ENCODE results near the gene FAM9C.
"Not testable (repeated sequence)": the region's sequence is repeated elsewhere in the genome, so short reads cannot be mapped to it uniquely, and the experiment has no call there.

Gene FAM9C

GRCh38 chrX:13087322-13088155 is 43.1 kb upstream of the FAM9C start (continued):
- TF ChIP-seq ZSCAN5A (tag by site-specific recombination; IDR thresholded peaks at IDR 0.05): no peak
- TF ChIP-seq ZNF664 (tag by site-specific recombination; IDR thresholded peaks at IDR 0.05): no peak

- H3K9me3 ChIP-seq (ENCODE audit: control insufficient read depth, insufficient read depth, low read depth, low read length); H3K27ac ChIP-seq (ENCODE audit: extremely low read depth, low read depth, low read length); H3K4me3 ChIP-seq (ENCODE audit: low read depth, low read length); H3K4me1 ChIP-seq (ENCODE audit: control insufficient read depth, insufficient read depth, low read length); H3K36me3 ChIP-seq (ENCODE audit: control insufficient read depth in 2 of 2, insufficient read depth in 1 of 2, low read length in 2 of 2): not testable (repeated sequence)
- ChIA-PET POLR2A (interaction anchor here (1.5 kb wide), 1 partner anchor 10 kb away, joined by 3 read pairs; no protein-coding TSS in a partner anchor), CTCF (interaction anchor here (0.7 to 1.6 kb wide), 4 partner anchors 28 to 140 kb away, joined by 3 to 7 read pairs (median 4); no protein-coding TSS in a partner anchor)
Measured at GRCh38 chrX:13086793-13087321, 42.4 kb upstream of the FAM9C start.

- POLR2A ChIA-PET: no interaction called here
- no peaks in the 10 kb centered on the region for H3K36me3 ChIP-seq (ENCODE audit: control insufficient read depth in 2 of 2, insufficient read depth in 1 of 2, low read length in 2 of 2)
- TF ChIP-seq ZFP69B (tag by site-specific recombination; IDR thresholded peaks at IDR 0.05) (no peak), ZNF2 (tag by site-specific recombination; IDR thresholded peaks at IDR 0.05) (no peak), ZNF791 (tag by site-specific recombination; IDR thresholded peaks at IDR 0.05) (no peak), ZNF426 (tag by site-specific recombination; IDR thresholded peaks at IDR 0.05) (no peak), ZNF707 (tag by site-specific recombination; IDR thresholded peaks at IDR 0.05) (no peak)
- H3K4me3 ChIP-seq (ENCODE audit: low read depth, low read length): no peak overlapping the region
- peaks cover 4% of the 10 kb centered on the region; the same call in 1 of the 2 replicates for H3K4me1 ChIP-seq (ENCODE audit: control insufficient read depth, insufficient read depth, low read length)
- no peak overlapping the region for H3K27ac ChIP-seq (ENCODE audit: extremely low read depth, low read depth, low read length)
- H3K9me3 ChIP-seq (ENCODE audit: control insufficient read depth, insufficient read depth, low read depth, low read length): no peaks in the 10 kb centered on the region
- CTCF ChIA-PET: interaction anchor here (0.6 kb wide), 2 partner anchors 11 to 968 kb away, joined by 3 read pairs; no protein-coding TSS in a partner anchor
Measured at GRCh38 chrX:13086076-13086475, 41.7 kb upstream of the FAM9C start.

- Histone ChIP-seq H3K4me1 (ENCODE audit: control insufficient read depth, insufficient read depth, low read length) (peaks cover 2% of the 10 kb centered on the region; the same call in 1 of the 2 replicates), H3K36me3 (ENCODE audit: control insufficient read depth in 2 of 2, insufficient read depth in 1 of 2, low read length in 2 of 2) (no peaks in the 10 kb centered on the region), H3K9me3 (ENCODE audit: control insufficient read depth, insufficient read depth, low read depth, low read length) (no peaks in the 10 kb centered on the region), H3K4me3 (ENCODE audit: low read depth, low read length) (no peak overlapping the region), H3K27ac (ENCODE audit: extremely low read depth, low read depth, low read length) (no peak overlapping the region)
- CTCF ChIA-PET: interaction anchor here (0.6 kb wide), 2 partner anchors 10 to 967 kb away, joined by 3 read pairs; no protein-coding TSS in a partner anchor
- POLR2A ChIA-PET: no interaction called here
- TF ChIP-seq ZNF274 (IDR thresholded peaks at IDR 0.05; ENCODE audit: low read length) (no peak), ZNF274 (tag by site-specific recombination; IDR thresholded peaks at IDR 0.05; ENCODE audit: borderline replicate concordance) (no peak), SETDB1 (IDR thresholded peaks at IDR 0.05; ENCODE audit: insufficient read length, low read length) (no peak), ZNF654 (tag by site-specific recombination; IDR thresholded peaks at IDR 0.05; ENCODE audit: low read depth) (no peak), ZBTB7A (tag by site-specific recombination; IDR thresholded peaks at IDR 0.05; ENCODE audit: low read depth) (no peak), PATZ1 (tag by site-specific recombination; IDR thresholded peaks at IDR 0.05) (no peak), ZBTB49 (tag by site-specific recombination; IDR thresholded peaks at IDR 0.05; ENCODE audit: low read depth) (no peak), TSHZ1 (tag by site-specific recombination; IDR thresholded peaks at IDR 0.05; ENCODE audit: borderline replicate concordance) (no peak), KLF9 (tag by site-specific recombination; IDR thresholded peaks at IDR 0.05; ENCODE audit: low read depth) (no peak)
Measured at GRCh38 chrX:13085526-13085925, 41.1 kb upstream of the FAM9C start.
